Measurements from ENCODE around the gene SEPSECS. TPM values are rescaled to one million over a fixed set of nuclear protein-coding genes. Genes with fewer than 3 reads are reported as not detected.

SEPSECS gene
- total RNA-seq, 1 donor = 8.3 TPM

GRCh38 chr4:25172961-25173915 lies 13.0 kb upstream of the SEPSECS start:
- Histone ChIP-seq H3K4me3 (ENCODE audit: insufficient read depth, low read length) (peak overlapping the region; percentile 53), H3K36me3 (ENCODE audit: insufficient read depth, low read length) (no peaks in the 10 kb centered on the region), H4K20me1 (ENCODE audit: insufficient read depth, low read length) (no peaks in the 10 kb centered on the region), H2AFZ (ENCODE audit: low read length) (peak overlapping the region; percentile 68), H3K27ac (ENCODE audit: low read depth, low read length) (peak overlapping the region; percentile 70), H3K9me3 (ENCODE audit: low read depth, low read length) (no peaks in the 10 kb centered on the region), H3K4me1 (ENCODE audit: insufficient read depth, low read length) (peaks cover 38% of the 10 kb centered on the region), H3K4me2 (ENCODE audit: insufficient read depth, low read length) (peak overlapping the region; percentile 84), H3K27me3 (ENCODE audit: insufficient read depth, low read length) (no peaks in the 10 kb centered on the region), H3K79me2 (ENCODE audit: insufficient read depth, low read length) (peaks cover 2% of the 10 kb centered on the region)
- TF ChIP-seq, protein P1, sequence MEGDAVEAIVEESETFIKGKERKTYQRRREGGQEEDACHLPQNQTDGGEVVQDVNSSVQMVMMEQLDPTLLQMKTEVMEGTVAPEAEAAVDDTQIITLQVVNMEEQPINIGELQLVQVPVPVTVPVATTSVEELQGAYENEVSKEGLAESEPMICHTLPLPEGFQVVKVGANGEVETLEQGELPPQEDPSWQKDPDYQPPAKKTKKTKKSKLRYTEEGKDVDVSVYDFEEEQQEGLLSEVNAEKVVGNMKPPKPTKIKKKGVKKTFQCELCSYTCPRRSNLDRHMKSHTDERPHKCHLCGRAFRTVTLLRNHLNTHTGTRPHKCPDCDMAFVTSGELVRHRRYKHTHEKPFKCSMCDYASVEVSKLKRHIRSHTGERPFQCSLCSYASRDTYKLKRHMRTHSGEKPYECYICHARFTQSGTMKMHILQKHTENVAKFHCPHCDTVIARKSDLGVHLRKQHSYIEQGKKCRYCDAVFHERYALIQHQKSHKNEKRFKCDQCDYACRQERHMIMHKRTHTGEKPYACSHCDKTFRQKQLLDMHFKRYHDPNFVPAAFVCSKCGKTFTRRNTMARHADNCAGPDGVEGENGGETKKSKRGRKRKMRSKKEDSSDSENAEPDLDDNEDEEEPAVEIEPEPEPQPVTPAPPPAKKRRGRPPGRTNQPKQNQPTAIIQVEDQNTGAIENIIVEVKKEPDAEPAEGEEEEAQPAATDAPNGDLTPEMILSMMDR (IDR thresholded peaks at IDR 0.05; ENCODE audit: extremely low read depth, low read depth, low read length) = peak; percentile 10
- peak; percentile 76 for DNase-seq (ENCODE audit: insufficient read length, low spot score, missing footprints)

DNA sequence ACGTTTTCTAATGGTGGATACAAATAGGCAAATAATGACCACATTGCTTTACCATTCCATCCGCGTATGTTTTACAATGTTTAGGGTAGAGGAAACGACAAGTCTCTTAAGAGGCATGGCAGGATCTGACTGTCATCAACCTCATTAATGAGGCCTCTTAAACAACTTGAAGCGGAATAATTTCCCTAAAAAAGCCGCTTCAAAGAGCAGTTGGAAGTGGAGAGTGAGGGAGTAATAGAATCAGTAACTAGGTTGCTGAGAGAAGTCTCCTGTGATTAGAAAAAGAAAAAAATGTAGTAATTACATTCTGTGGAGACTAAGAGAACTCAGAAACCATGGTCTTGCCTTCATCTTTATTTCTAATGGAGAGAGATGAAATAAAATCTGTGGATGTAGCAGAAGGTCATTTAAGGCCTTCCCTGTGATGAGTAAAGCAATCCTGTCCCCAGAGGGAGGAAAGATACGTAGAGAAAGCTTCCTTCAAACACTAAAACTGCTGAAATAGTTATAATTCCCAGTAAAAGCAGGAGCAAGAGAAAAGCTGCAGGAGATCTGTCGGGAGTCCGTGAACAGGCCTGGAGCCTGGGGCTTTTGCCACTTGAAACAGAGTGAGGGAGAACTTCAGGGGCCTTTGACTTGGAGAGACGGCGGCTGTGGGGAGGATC lies 11.1 kb upstream of the SEPSECS start:
- Histone ChIP-seq H3K4me2 (ENCODE audit: insufficient read depth, low read length) (no peak overlapping the region), H2AFZ (ENCODE audit: low read length) (peak overlapping the region; percentile 67), H3K79me2 (ENCODE audit: insufficient read depth, low read length) (peaks cover 2% of the 10 kb centered on the region), H3K9me3 (ENCODE audit: low read depth, low read length) (no peaks in the 10 kb centered on the region), H3K4me3 (ENCODE audit: insufficient read depth, low read length) (no peak overlapping the region), H4K20me1 (ENCODE audit: insufficient read depth, low read length) (no peaks in the 10 kb centered on the region), H3K36me3 (ENCODE audit: insufficient read depth, low read length) (no peaks in the 10 kb centered on the region), H3K27ac (ENCODE audit: low read depth, low read length) (peak overlapping the region; percentile 29), H3K27me3 (ENCODE audit: insufficient read depth, low read length) (no peaks in the 10 kb centered on the region), H3K4me1 (ENCODE audit: insufficient read depth, low read length) (peaks cover 38% of the 10 kb centered on the region)
- TF ChIP-seq, protein P1 (IDR thresholded peaks at IDR 0.05; ENCODE audit: extremely low read depth, low read depth, low read length) = no peak
- no peak for DNase-seq (ENCODE audit: insufficient read length, low spot score, missing footprints)

GRCh38 chr4:25169446-25169845 lies 9.2 kb upstream of the SEPSECS start:
- Histone ChIP-seq H3K79me2 (ENCODE audit: insufficient read depth, low read length) (peaks cover 2% of the 10 kb centered on the region), H2AFZ (ENCODE audit: low read length) (no peak overlapping the region), H3K36me3 (ENCODE audit: insufficient read depth, low read length) (no peaks in the 10 kb centered on the region), H3K27ac (ENCODE audit: low read depth, low read length) (no peak overlapping the region), H4K20me1 (ENCODE audit: insufficient read depth, low read length) (no peaks in the 10 kb centered on the region), H3K4me1 (ENCODE audit: insufficient read depth, low read length) (peaks cover 34% of the 10 kb centered on the region), H3K27me3 (ENCODE audit: insufficient read depth, low read length) (no peaks in the 10 kb centered on the region), H3K9me3 (ENCODE audit: low read depth, low read length) (no peaks in the 10 kb centered on the region), H3K4me2 (ENCODE audit: insufficient read depth, low read length) (no peak overlapping the region), H3K4me3 (ENCODE audit: insufficient read depth, low read length) (no peak overlapping the region)
- TF ChIP-seq, protein P1 (IDR thresholded peaks at IDR 0.05; ENCODE audit: extremely low read depth, low read depth, low read length) = no peak
- no peak for DNase-seq (ENCODE audit: insufficient read length, low spot score, missing footprints)

- Histone ChIP-seq H3K9me3 (ENCODE audit: low read depth, low read length) (no peaks in the 10 kb centered on the region), H2AFZ (ENCODE audit: low read length) (no peak overlapping the region), H3K79me2 (ENCODE audit: insufficient read depth, low read length) (peaks cover 2% of the 10 kb centered on the region), H3K4me1 (ENCODE audit: insufficient read depth, low read length) (peaks cover 13% of the 10 kb centered on the region), H3K4me3 (ENCODE audit: insufficient read depth, low read length) (no peak overlapping the region), H3K27ac (ENCODE audit: low read depth, low read length) (no peak overlapping the region), H4K20me1 (ENCODE audit: insufficient read depth, low read length) (no peaks in the 10 kb centered on the region), H3K27me3 (ENCODE audit: insufficient read depth, low read length) (no peaks in the 10 kb centered on the region), H3K4me2 (ENCODE audit: insufficient read depth, low read length) (no peak overlapping the region), H3K36me3 (ENCODE audit: insufficient read depth, low read length) (no peaks in the 10 kb centered on the region)
- DNase-seq (ENCODE audit: insufficient read length, low spot score, missing footprints) = no peak
- TF ChIP-seq, protein P1 (IDR thresholded peaks at IDR 0.05; ENCODE audit: extremely low read depth, low read depth, low read length) = no peak
These were observed 5.7 kb upstream of the SEPSECS start for GRCh38 chr4:25165916-25166315.

Data from osteoblast (primary cell).